NCI-H2107 treated with DMSO at 0.1 percent for 48 hours (cell line): ENCODE data around the gene TKTL2.

Experiments used
- DNase-seq: peaks from one replicate; lab custom pipeline; 2025; ENCODE audit not compliant: unreplicated experiment; lab: John Stamatoyannopoulos, UW

TKTL2 gene

DNA sequence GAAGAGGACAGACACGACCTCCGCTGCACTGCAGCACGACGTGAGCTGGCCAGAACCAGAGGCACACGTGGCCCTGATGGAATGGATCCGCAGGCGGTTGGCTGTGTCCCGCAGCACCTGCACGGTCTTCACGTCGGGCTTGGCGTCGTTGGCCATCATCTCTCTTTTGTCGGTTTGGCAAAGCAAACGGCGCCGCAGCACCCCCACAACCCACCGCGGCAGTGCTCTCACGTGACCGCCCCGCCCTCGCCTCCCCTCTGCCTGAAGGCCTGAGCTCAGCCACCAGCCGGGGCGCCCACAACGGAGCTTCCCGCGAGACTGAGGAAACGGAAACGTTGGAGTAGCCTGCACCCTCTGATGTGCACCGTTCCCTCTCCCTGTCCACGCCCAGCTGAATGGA is at the start of gene TKTL2:
Gene TKTL2, minus strand, starts transcription at position 179 of the 400 bp plus-strand sequence. Its CDS starts 20 bp downstream, at position 159.
- no peak for DNase-seq

- no peak for DNase-seq
Observed at GRCh38 chr4:163515198-163515597, 41.6 kb upstream of the TKTL2 start.

DNA sequence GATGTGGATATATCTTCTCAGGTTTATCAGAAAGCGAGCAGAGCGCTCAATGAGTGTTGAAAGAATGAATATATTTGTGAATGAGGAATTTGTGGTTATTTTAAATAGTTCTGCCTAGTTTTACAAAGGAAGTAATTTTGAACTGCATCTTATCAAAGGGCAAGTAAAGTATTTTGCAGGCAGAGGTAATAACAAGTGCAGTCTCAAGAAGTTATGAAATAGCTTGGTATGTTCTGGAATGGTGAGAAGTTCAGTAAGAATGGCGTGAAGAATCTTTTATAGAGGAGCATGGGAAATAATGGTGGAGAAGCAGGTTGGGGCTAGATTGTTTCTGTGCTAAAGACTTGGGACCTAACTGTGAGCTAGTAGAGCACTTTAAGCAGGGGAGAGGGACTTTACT is 31.8 kb upstream of the TKTL2 start:
- no peak for DNase-seq

GRCh38 chr4:163500586-163500985 is 27.0 kb upstream of the TKTL2 start:
- no peak for DNase-seq

- DNase-seq: peak; percentile 15
Observed at GRCh38 chr4:163495900-163496299, 22.3 kb upstream of the TKTL2 start.

DNA sequence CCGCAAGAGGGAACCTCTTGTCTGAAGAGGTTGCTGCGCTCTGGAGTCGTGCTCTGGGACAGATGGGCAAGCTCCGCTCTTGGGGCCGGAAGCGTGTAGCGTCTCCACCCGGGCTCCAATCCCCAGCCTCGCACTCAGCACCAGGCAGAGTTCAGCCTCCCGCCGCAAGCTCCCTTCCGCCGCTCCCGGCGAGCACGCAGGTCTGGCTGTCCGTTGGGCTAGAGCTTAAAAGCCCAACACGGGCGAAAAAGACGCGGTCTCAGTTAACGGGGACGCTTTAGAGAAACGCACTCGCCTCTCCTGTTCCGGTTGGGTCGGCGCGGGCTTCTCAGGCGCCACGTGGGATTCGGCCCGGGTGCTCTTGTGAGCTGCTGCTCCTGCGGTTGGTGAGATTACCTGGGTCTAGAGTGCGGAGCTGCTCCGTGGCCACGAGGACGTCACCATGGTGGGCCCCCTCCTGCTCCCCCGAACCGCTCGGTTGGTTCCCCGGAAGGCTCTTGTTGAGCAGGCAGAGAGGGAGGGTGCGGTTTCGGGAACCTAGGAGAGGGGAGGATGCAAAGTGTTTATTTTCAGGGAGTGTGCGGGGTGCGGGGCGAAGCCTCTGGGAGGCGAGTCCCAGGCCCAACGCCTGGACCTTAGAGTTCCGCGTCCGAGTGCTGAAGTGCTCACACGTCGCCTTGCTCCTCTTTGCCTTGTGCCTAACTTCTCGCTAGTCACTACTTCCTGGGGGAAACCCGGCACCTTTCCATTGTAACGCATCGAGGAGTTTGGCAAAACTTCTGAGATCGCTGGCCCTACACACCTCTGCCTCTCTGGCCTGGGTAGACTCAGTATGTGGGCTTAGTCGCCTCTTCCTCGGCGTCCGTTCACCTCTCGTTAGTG is 21.0 kb upstream of the TKTL2 start, which contains the start of gene TMA16:
Gene TMA16, plus strand, starts transcription at position 331 of the 882 bp plus-strand sequence. Its CDS starts 112 bp downstream, at position 443.
- peak; percentile 68 for DNase-seq

- DNase-seq: no peak
Observed at GRCh38 chr4:163493643-163494359, 20.2 kb upstream of the TKTL2 start.

GRCh38 chr4:163492951-163493504 is 19.5 kb upstream of the TKTL2 start:
- DNase-seq: no peak

DNA sequence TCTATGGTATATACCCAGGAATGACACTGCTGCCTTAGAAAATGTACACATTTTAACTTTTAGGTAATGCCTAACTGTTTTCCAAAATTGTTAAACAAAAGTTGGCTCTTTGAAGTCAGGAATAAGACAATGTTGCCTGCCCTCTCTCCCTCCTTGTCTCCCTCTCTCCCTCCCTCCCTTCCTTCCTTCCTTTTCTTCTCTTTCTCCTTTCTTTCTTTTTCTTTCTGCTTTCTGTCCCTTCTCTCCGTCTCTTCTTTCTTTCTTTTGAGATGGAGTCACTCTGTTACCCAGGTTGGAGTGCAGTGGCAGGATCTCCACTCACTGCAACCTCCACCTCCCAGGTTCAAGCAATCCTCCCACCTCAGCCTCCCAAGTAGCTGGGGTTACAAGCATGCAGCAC is 16.4 kb upstream of the TKTL2 start:
- DNase-seq: no peak

DNA sequence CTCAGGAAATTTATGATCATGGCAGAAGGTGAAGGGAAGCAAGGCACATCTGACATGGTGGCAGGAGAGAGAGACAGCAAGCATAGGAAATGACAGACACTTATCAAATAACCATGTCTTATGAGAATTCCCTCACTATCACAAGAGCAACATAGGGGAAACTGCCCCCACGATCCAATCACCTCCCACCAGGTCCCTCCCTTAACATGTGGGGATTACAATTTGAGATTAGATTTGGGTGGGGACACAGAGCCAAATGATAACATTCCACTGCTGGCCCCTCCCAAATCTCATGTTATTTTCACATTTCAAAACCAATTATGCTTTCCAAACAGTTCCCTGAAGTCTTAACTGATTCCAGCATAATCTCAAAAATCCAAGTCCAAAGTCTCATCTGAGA is 12.8 kb upstream of the TKTL2 start:
- DNase-seq: no peak

GRCh38 chr4:163485589-163485988 is 12.0 kb upstream of the TKTL2 start:
- DNase-seq: no peak

DNA sequence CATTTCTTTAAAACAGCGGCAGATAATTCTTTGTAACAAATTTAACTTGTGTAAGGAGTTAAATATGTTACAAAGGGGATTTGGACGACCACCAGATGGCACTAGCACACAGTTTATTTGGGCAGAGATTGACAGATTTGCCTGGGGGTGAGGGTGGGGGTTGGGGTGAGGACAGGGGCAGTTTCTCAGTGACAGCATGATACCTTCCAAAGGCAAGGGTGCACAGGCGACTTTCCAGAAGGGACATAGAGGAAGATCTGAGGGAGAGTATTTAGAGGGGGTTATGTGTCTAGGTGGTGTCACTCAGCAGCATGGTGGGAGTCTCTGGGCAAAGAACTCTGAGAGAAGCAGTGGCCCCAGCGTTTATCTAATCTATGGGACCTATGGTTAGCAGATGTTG is 11.4 kb upstream of the TKTL2 start:
- DNase-seq: no peak

GRCh38 chr4:163482190-163482589 is 8.6 kb upstream of the TKTL2 start:
- no peak for DNase-seq

GRCh38 chr4:163476761-163477438 is 3.3 kb upstream of the TKTL2 start:
- DNase-seq: no peak

DNA sequence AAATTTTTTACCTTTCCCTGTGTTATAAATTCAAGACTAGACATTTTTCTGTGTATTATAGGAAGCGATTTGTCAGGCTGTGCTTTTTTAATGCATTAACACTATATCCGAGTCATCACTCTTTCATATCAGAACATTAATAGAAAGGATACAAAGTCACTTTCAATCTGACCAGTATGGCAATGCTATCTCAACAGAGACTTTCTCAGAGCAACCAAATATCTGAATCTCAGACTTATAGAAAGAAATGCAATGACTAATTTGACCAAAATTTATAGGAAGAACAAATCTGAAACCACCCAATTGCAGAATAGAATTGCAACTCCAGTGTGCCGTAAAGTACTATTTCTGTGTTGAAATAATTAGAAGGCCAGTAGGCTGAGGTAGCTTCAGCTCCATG is 473 bp upstream of the TKTL2 start:
- no peak for DNase-seq

GRCh38 chr4:163473130-163473529 is 424 bp downstream of the TKTL2 start:
- no peak for DNase-seq

- no peak for DNase-seq
Observed at GRCh38 chr4:163470391-163470790, 3.2 kb downstream of the TKTL2 start.

DNA sequence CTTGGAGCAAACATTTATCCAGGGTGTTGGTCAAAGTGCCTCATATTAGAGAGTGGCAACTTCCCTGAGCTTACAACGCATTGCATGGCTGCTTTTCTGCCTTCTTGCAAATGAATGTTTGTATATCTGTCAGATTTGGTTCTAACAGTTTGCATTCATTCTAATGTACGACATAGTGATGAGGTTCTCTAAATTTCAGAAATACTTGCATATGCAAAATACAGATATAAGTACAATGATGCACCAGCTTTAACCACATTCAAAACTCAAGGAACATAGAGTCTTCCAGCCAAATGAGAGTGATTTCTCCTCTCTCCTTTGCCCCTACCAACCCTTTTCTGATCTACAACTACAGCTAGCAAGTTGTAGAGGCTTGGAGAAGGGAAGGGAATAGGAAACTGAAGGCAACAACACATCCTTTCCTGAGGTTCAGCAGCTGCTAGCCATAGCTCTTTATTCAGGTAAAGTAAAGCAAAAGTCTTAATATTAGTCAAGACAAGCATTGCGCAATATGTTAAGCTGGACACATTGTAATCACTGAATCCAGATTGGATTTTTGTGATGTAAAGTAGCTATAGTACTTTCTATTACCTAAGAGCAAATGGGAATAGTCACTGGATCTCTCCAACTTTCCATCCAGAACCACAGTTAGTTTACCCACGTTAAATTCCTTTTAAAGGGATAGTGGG is 6.3 kb downstream of the TKTL2 start:
- no peak for DNase-seq

DNA sequence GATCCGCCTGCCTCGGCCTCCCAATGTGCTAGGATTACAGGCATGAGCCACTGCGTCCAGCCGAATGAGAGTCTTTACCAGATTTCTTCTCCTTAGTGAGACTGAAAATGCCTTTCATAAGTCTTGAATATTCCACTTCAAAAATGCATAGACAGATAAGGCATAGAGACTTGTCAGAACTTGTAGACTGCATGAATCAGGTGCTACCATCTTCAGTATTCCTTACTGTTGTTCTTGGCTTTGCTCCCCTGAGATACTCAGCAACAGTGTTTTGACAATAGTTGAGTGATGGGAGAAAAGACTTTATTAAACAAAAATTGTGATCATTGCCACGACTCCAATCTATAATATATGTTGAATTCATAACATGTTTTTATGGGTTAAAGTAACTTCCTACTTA is 11.0 kb downstream of the TKTL2 start:
- DNase-seq: no peak

DNA sequence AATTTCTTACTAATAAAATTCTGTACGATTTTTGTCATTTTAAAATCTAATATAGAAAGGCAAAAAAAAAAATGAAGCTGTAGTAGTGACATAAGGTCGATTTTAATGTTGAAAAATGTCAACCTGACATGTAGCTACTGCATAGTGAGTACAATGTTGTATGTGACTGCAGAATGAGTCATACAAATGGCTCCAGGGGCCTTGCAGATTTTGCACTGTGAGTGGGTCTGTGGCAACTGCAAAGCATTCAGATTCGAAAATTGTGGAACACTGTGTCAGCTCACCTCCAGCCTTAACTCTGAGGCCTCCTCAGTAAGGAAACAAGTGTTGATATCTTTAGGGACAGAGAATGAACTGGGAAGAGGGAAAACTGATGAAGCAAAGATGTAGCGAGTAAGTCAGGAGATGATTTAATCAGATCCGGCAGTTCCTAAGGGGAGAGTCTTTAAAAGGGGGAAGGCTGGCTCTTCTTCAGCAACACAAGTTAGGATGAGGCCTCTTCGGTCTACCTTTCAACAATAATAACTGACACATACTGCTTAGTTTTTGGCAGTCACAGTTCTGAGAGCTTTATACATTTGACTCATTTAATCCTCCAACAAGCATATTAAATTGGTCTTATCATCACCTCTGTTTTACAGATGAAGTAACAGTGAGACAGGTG is 24.9 kb downstream of the TKTL2 start:
- DNase-seq: no peak
